ENCODE data around the gene GRIK4.

GRIK4 gene

DNA sequence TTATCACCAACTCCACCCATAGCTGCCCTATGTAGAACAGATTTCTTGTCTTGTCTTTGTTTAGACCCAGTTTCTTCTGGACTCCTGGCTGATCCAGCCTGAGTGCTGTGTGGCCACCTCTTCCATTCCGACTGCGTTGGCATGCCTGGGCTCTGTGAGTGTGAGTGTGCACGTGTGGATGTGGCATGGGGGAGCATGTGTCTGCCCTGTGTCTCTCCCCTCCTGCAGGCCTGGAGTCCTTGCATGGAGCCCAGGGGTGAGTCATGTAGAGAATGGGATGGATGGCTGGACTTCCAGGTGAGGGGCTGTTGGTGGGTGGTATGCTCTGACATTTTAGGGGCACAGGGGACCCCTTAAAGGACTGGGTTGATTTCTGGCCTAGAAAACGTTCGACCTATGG is 194.7 kb downstream of the GRIK4 start:
- TF ChIP-seq, protein P1, sequence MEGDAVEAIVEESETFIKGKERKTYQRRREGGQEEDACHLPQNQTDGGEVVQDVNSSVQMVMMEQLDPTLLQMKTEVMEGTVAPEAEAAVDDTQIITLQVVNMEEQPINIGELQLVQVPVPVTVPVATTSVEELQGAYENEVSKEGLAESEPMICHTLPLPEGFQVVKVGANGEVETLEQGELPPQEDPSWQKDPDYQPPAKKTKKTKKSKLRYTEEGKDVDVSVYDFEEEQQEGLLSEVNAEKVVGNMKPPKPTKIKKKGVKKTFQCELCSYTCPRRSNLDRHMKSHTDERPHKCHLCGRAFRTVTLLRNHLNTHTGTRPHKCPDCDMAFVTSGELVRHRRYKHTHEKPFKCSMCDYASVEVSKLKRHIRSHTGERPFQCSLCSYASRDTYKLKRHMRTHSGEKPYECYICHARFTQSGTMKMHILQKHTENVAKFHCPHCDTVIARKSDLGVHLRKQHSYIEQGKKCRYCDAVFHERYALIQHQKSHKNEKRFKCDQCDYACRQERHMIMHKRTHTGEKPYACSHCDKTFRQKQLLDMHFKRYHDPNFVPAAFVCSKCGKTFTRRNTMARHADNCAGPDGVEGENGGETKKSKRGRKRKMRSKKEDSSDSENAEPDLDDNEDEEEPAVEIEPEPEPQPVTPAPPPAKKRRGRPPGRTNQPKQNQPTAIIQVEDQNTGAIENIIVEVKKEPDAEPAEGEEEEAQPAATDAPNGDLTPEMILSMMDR (IDR thresholded peaks at IDR 0.05; ENCODE audit: insufficient read depth, low read length), result no peak
- TF ChIP-seq SPI1 (IDR thresholded peaks at IDR 0.05; ENCODE audit: borderline replicate concordance, low read depth), result no peak
- no peak for TF ChIP-seq POLR2AphosphoS5 (IDR thresholded peaks at IDR 0.05; ENCODE audit: low read depth)
- TF ChIP-seq, protein P2, sequence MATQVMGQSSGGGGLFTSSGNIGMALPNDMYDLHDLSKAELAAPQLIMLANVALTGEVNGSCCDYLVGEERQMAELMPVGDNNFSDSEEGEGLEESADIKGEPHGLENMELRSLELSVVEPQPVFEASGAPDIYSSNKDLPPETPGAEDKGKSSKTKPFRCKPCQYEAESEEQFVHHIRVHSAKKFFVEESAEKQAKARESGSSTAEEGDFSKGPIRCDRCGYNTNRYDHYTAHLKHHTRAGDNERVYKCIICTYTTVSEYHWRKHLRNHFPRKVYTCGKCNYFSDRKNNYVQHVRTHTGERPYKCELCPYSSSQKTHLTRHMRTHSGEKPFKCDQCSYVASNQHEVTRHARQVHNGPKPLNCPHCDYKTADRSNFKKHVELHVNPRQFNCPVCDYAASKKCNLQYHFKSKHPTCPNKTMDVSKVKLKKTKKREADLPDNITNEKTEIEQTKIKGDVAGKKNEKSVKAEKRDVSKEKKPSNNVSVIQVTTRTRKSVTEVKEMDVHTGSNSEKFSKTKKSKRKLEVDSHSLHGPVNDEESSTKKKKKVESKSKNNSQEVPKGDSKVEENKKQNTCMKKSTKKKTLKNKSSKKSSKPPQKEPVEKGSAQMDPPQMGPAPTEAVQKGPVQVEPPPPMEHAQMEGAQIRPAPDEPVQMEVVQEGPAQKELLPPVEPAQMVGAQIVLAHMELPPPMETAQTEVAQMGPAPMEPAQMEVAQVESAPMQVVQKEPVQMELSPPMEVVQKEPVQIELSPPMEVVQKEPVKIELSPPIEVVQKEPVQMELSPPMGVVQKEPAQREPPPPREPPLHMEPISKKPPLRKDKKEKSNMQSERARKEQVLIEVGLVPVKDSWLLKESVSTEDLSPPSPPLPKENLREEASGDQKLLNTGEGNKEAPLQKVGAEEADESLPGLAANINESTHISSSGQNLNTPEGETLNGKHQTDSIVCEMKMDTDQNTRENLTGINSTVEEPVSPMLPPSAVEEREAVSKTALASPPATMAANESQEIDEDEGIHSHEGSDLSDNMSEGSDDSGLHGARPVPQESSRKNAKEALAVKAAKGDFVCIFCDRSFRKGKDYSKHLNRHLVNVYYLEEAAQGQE (IDR thresholded peaks at IDR 0.05; ENCODE audit: insufficient replicate concordance, low read depth), result no peak
- TF ChIP-seq GABPA (IDR thresholded peaks at IDR 0.05; ENCODE audit: low read depth), result no peak
- no peaks in the 10 kb centered on the region for H3K27me3 ChIP-seq (ENCODE audit: insufficient read depth, poor library complexity, severe bottlenecking)

DNA sequence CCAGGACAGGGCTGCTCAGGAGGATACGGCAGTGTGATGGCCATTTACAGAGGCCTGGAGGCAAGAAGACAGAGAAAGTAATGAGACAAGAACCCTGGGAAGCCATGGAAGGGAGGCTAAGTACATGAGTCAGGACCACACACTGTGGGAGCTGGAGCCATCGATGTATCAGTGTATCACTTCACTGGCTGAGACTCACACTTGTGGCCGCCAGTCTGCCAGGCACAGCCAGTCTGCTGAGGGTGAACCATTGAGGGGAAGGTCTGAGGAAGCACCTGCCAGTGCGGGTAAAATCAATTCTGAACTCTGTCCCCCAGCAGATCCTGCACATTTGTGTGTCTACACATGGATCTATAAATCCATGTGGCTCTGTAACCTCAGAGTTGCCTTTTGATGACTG is 195.6 kb downstream of the GRIK4 start:
- Histone ChIP-seq H3K27ac (replicated peaks) (no peak overlapping the region), H3K4me3 (replicated peaks; ENCODE audit: insufficient read depth, low read length) (no peak overlapping the region), H3K27me3 (ENCODE audit: insufficient read depth, poor library complexity, severe bottlenecking) (no peaks in the 10 kb centered on the region)
- DNase-seq (ENCODE audit: low read depth in 1 of 2, low spot score in 1 of 2), result no peak
- TF ChIP-seq SPI1 (IDR thresholded peaks at IDR 0.05; ENCODE audit: borderline replicate concordance, low read depth) (no peak), POLR2AphosphoS5 (IDR thresholded peaks at IDR 0.05; ENCODE audit: low read depth) (no peak), GABPA (IDR thresholded peaks at IDR 0.05; ENCODE audit: low read depth) (no peak)
- TF ChIP-seq, protein P2 (IDR thresholded peaks at IDR 0.05; ENCODE audit: insufficient replicate concordance, low read depth), result no peak
- TF ChIP-seq, protein P1 (IDR thresholded peaks at IDR 0.05; ENCODE audit: insufficient read depth, low read length), result no peak

More for the DNA sequence above, 194.7 kb downstream of the GRIK4 start:
- Histone ChIP-seq H3K4me3 (replicated peaks; ENCODE audit: insufficient read depth, low read length) (no peak overlapping the region), H3K27ac (replicated peaks) (no peak overlapping the region)
- no peak for DNase-seq (ENCODE audit: low read depth in 1 of 2, low spot score in 1 of 2)

DNA sequence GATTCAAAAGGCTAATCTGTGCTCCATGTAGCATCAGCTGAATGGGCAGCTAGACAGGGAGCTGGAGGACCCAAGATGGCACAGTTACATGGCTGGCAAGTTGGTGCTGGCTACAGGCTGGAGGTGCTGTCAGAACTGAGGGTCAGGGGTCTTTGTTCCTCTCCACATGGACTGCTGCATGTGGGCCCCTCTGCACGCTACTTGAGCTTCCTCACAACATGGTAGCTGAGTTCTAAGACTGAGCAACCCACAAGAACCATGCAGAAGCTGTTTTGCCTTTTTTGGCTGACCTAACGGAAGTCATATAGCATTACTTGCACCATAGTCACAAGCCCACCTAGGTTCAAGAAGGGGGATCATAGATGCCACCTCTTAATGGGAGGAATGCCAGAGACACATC is 196.1 kb downstream of the GRIK4 start:
- no peaks in the 10 kb centered on the region for H3K27me3 ChIP-seq (ENCODE audit: insufficient read depth, poor library complexity, severe bottlenecking)
- H3K4me3 ChIP-seq (replicated peaks; ENCODE audit: insufficient read depth, low read length), result no peak overlapping the region
- TF ChIP-seq, protein P1 (IDR thresholded peaks at IDR 0.05; ENCODE audit: insufficient read depth, low read length), result no peak
- TF ChIP-seq GABPA (IDR thresholded peaks at IDR 0.05; ENCODE audit: low read depth) (no peak), POLR2AphosphoS5 (IDR thresholded peaks at IDR 0.05; ENCODE audit: low read depth) (no peak), SPI1 (IDR thresholded peaks at IDR 0.05; ENCODE audit: borderline replicate concordance, low read depth) (no peak)
- TF ChIP-seq, protein P2 (IDR thresholded peaks at IDR 0.05; ENCODE audit: insufficient replicate concordance, low read depth), result no peak
- no peak for DNase-seq (ENCODE audit: low read depth in 1 of 2, low spot score in 1 of 2)
- H3K27ac ChIP-seq (replicated peaks), result no peak overlapping the region
